Common myeloid progenitor, CD34-positive (primary cell): ENCODE data around the gene RUFY3.

Experiments used
- CTCF ChIA-PET: fragments of 350-600 bp; sonication (Branson Sonifier 250); formaldehyde crosslinking; loops from one replicate; lab custom pipeline; 2021; ENCODE audit warnings: antibody characterized with exemption; lab: Charles Lee
- POLR2A ChIA-PET: fragments of 350-600 bp; sonication (Branson Sonifier 250); formaldehyde crosslinking; loops from one replicate; lab custom pipeline; 2021; ENCODE audit warnings: antibody characterized with exemption; lab: Charles Lee
- DNase-seq, 3 donors: peaks; one replicate each; pipeline versions ENCODE4 v3.0.0 to v3.0.0-alpha.2; 2013
- H3K27ac ChIP-seq, 2 experiments: 1 replicate in 1 of 2; 2 replicates in 1 of 2; pipeline ENCODE4 v1.7.0; 2013; ENCODE audit warnings: inconsistent platforms in 2 of 2, low read length in 2 of 2, mild to moderate bottlenecking in 2 of 2, low read depth in 1 of 2, moderate library complexity in 1 of 2; ENCODE audit not compliant: severe bottlenecking in 2 of 2, insufficient read depth in 1 of 2, poor library complexity in 1 of 2
- H3K27me3 ChIP-seq, 5 experiments: replicated peaks in 2 of 5; 1 replicate in 3 of 5; 2 replicates in 2 of 5; pipeline versions ENCODE4 v1.6.1 to v1.7.0; 2013; ENCODE audit warnings: low read length in 4 of 5, mild to moderate bottlenecking in 2 of 5, moderate library complexity in 2 of 5, inconsistent platforms in 1 of 5; ENCODE audit not compliant: insufficient read depth in 5 of 5, control insufficient read depth in 4 of 5
- H3K36me3 ChIP-seq, 4 experiments: 1 replicate in 2 of 4; 2 replicates in 2 of 4; pipeline versions ENCODE4 v1.6.1 to v1.7.0; 2013; ENCODE audit warnings: low read length in 3 of 4, control low read depth in 1 of 4, mild to moderate bottlenecking in 1 of 4; ENCODE audit not compliant: control insufficient read depth in 4 of 4, insufficient read depth in 4 of 4
- H3K4me1 ChIP-seq, 4 experiments: 1 replicate in 3 of 4; 2 replicates in 1 of 4; pipeline versions ENCODE4 v1.6.1 to v1.7.1; 2013; ENCODE audit warnings: low read length in 3 of 4, mild to moderate bottlenecking in 3 of 4, control low read depth in 1 of 4, inconsistent platforms in 1 of 4, moderate library complexity in 1 of 4; ENCODE audit not compliant: control insufficient read depth in 4 of 4, insufficient read depth in 4 of 4; ENCODE audit errors: control extremely low read depth in 1 of 4
- H3K4me3 ChIP-seq, 7 experiments: 1 replicate in 4 of 7; 2 replicates in 3 of 7; pipeline versions ENCODE4 v1.5.1 to v1.7.0; 2013; ENCODE audit warnings: mild to moderate bottlenecking in 7 of 7, low read length in 6 of 7, moderate library complexity in 6 of 7, inconsistent platforms in 2 of 7, low read depth in 2 of 7, control low read depth in 1 of 7; ENCODE audit not compliant: insufficient read depth in 4 of 7, control insufficient read depth in 1 of 7; ENCODE audit errors: extremely low read depth in 1 of 7
- H3K9me3 ChIP-seq, 5 experiments: 1 replicate in 4 of 5; 2 replicates in 1 of 5; pipeline versions ENCODE4 v1.6.1 to v1.7.1; 2013; ENCODE audit warnings: low read length in 4 of 5, mild to moderate bottlenecking in 2 of 5, inconsistent platforms in 1 of 5, low read depth in 1 of 5, moderate library complexity in 1 of 5; ENCODE audit not compliant: control insufficient read depth in 4 of 5, insufficient read depth in 2 of 5; ENCODE audit errors: control extremely low read depth in 1 of 5
- WGBS: methylation state at CpG from one replicate; pipeline ENCODE4 v1.1.5; 2013; ENCODE audit not compliant: insufficient coverage; 5-methylcytosine and 5-hydroxymethylcytosine counted together

The RUFY3 gene

DNA sequence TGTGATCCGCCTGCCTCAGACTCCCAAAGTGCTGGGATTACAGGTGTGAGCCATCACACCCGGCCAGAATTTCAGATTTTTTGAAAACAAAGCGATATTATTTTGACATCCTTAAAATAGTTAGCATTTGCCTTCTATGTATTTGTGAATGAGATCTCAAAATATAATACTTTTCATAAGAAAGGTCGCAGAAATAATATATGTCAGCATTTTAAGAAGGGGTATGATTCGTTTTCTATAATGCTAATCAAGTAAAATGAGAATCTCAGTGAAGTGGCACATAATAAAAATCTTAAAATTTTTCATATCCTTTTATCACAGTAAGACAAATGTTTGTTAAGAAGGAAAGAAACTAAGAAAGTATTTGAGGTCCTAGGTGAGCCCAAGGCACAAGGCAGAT is 65.7 kb downstream of the RUFY3 start:
- ChIA-PET POLR2A (no interaction called here), CTCF (no interaction called here)
- H3K4me1 ChIP-seq = no peaks in the 10 kb centered on the region

DNA sequence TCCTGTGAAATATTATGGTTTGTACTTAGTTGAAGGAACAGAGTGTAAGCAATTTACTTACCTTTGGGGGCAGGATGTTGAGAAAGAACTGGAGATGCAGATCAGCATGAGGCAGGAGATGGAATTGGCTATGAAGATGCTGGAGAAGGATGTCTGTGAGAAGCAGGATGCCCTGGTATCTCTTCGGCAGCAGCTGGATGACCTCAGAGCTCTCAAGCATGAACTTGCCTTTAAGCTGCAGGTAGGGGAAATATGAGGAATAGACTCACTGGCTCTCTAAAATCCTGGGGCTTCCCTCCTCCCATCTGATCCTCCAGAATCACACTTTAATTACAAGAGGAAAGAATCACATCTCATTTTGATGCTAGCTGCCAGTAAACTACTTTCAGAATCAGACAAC is 67.0 kb downstream of the RUFY3 start:
- H3K36me3 ChIP-seq = peaks cover 7 to 23% (median 13%) of the 10 kb centered on the region in 4 experiments
- POLR2A ChIA-PET = interaction anchor here (1.9 kb wide), 1 partner anchor 14 kb away, joined by 5 read pairs; no protein-coding TSS in a partner anchor
- H3K27ac ChIP-seq = no peak overlapping the region
- no peaks in the 10 kb centered on the region for H3K27me3 ChIP-seq
- no peak overlapping the region for H3K4me3 ChIP-seq
- DNase-seq = no peak
- CTCF ChIA-PET = no interaction called here
- H3K9me3 ChIP-seq = no peaks in the 10 kb centered on the region
- no CpG with 5 or more reads among the region's 1 CpG for WGBS
- H3K4me1 ChIP-seq = no peaks in the 10 kb centered on the region

More for the DNA sequence above, 65.7 kb downstream of the RUFY3 start:
- H3K4me3 ChIP-seq = no peak overlapping the region
- H3K27ac ChIP-seq = no peak overlapping the region
- DNase-seq = no peak
- H3K9me3 ChIP-seq = no peaks in the 10 kb centered on the region
- no peaks in the 10 kb centered on the region for H3K27me3 ChIP-seq
- 100% methylated on average over 1 of the region's 5 CpGs for WGBS
- peaks cover 5 to 26% (median 11%) of the 10 kb centered on the region in 4 experiments for H3K36me3 ChIP-seq

DNA sequence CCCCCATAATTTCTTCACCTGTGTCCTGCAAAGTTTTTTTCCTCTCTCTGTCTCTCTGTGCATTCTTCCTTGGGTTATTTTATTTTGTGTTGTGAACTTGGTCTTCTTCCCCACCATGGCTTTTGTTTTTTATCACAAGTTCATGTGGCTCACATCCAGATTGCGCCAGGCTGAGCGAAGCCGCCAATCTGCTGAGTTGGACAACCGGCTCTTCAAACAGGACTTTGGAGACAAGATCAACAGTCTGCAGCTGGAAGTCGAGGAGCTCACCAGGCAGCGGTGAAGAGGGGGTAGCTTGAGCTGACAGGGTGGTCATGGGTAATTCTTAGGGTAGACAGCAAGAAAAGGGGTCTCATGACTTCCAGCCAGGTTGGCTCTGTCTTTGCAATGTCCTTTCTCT is 71.9 kb downstream of the RUFY3 start:
- DNase-seq = no peak
- Histone ChIP-seq H3K27ac (no peak overlapping the region), H3K27me3 (no peaks in the 10 kb centered on the region), H3K4me3 (no peak overlapping the region), H3K9me3 (peaks cover 0 to 3% (median 2%) of the 10 kb centered on the region in 5 experiments), H3K36me3 (peaks cover 8 to 32% (median 23%) of the 10 kb centered on the region in 4 experiments), H3K4me1 (no peaks in the 10 kb centered on the region)
- POLR2A ChIA-PET = no interaction called here
- 100% methylated on average over 6 of the region's 6 CpGs for WGBS
- CTCF ChIA-PET = no interaction called here

DNA sequence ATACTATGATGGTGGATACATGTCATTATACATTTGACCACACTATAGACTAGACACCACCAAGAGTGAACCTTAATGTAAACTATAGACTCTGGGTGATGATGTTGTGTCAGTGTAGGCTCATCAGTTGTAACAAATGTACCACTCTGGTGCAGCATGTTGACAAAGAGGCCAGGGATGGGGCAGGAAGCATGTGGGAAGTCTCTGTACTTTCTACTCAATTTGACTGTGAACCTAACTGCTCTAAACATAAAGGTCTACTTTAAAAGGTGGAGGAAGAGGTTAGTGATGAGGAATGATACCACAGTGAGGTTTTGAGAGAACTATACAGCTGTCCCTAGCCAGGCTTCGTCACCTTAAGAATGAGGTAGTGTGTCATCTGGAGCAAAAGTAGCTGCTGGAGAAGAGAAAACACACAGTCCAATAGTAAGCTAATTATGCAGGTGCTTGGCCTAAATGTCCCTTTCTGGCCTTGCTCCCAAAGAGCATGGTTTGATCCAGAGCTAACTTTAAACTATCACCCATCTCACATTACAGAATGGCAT is 79.6 kb downstream of the RUFY3 start:
- 100% methylated on average over 1 of the region's 1 CpG for WGBS
- peaks cover 2 to 11% (median 6%) of the 10 kb centered on the region in 4 experiments for H3K36me3 ChIP-seq
- H3K27ac ChIP-seq = no peak overlapping the region
- no peak overlapping the region for H3K4me3 ChIP-seq
- no peaks in the 10 kb centered on the region for H3K27me3 ChIP-seq
- ChIA-PET CTCF (interaction anchor here (0.6 kb wide), 2 partner anchors 22 to 48 kb away, joined by 3 to 5 read pairs; no protein-coding TSS in a partner anchor), POLR2A (no interaction called here)
- H3K9me3 ChIP-seq = peaks cover 0 to under 1% (median 0%) of the 10 kb centered on the region in 5 experiments
- H3K4me1 ChIP-seq = no peaks in the 10 kb centered on the region
- DNase-seq = no peak

DNA sequence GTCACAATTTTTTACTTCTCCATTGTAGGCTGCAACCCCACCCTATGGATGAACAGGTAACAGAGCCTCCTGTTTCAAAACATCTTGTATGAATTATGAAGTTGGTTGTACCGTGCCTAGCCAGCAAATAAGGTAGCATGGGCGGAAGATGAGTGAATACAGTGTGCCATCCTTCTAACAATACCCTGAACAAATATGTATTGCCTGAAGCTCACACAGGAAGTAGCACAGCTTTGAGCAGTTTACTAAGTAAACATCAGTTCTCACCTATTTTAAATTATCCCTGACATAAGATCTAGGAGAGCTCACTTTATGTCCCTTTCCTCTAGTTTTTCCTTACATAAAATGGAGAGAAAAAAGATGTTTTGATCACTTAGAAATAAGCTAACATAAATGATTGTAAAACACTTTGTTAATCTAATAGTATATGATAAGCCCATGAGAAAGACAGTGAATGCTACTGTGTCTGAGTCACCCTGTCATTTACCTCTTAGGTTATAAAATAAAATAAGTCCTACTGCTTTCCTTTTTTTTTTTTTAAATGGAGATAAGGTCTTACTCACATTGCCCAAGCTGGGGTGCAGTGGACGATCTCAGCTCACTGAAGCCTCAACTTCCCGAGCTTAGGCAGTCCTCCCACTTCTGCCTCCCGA is 81.3 kb downstream of the RUFY3 start:
- no peaks in the 10 kb centered on the region for H3K4me1 ChIP-seq
- H3K27ac ChIP-seq = no peak overlapping the region
- ChIA-PET POLR2A (interaction anchor here (0.6 to 1.5 kb wide), 2 partner anchors 14 to 99 kb away, joined by 5 read pairs; no protein-coding TSS in a partner anchor), CTCF (interaction anchor here (0.8 to 1.0 kb wide), 3 partner anchors 8 to 146 kb away, joined by 3 to 4 read pairs (median 4); no protein-coding TSS in a partner anchor)
- H3K4me3 ChIP-seq = no peak overlapping the region
- no peaks in the 10 kb centered on the region for H3K27me3 ChIP-seq
- no peaks in the 10 kb centered on the region for H3K9me3 ChIP-seq
- H3K36me3 ChIP-seq = peaks cover 0 to 7% (median 5%) of the 10 kb centered on the region in 4 experiments
- 98% methylated on average over 5 of the region's 5 CpGs for WGBS
- DNase-seq = no peak

DNA sequence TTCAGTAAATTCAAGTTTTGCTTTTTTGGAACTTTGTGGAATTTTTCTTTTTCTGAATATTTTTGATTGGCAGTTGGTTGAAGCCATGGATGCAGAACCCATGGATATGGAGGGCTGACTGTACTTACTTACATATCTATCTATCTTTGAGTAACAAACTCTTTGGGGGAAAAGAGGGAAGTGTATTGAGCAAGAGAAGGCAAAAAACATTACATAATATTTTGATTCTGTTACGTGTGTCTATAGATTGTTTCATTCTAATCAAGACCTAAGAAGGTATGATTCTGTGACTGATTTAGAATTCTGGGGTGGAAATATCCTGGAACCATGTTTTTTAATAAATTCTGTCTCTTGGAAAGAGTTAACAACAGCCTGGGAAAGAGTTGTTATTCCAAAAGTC is 86.4 kb downstream of the RUFY3 start:
- DNase-seq = no peak
- Histone ChIP-seq H3K36me3 (peaks cover 0 to 4% (median 3%) of the 10 kb centered on the region in 4 experiments), H3K9me3 (no peaks in the 10 kb centered on the region), H3K4me1 (no peaks in the 10 kb centered on the region), H3K27me3 (no peaks in the 10 kb centered on the region), H3K27ac (no peak overlapping the region), H3K4me3 (no peak overlapping the region)
- ChIA-PET CTCF (no interaction called here), POLR2A (no interaction called here)
- WGBS = no CpG with 5 or more reads among the region's 1 CpG

DNA sequence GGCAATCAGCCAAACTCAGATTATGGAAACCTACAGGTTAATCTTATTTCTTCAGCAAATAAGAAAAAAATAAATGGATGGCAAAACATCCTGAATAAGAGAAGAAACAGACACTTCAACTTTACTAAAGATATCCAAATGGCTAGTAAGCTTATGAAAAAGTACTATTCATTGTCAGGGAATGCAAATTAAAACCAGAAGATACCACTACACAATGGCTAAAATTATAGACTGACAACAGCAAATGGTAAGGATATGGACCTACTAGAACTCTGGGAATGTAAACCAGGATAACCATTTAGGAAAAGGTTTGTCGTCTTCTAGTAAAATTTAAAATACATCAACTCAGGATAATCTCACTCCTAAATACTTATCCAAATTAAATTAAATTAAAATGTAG is 93.6 kb downstream of the RUFY3 start:
- H3K4me3 ChIP-seq = no peak overlapping the region
- no CpG with 5 or more reads among the region's 1 CpG for WGBS
- POLR2A ChIA-PET = no interaction called here
- H3K36me3 ChIP-seq = peaks cover 0 to 9% (median 7%) of the 10 kb centered on the region in 4 experiments
- H3K9me3 ChIP-seq = no peaks in the 10 kb centered on the region
- DNase-seq = no peak
- H3K4me1 ChIP-seq = peaks cover 7 to 18% (median 14%) of the 10 kb centered on the region in 4 experiments
- no peak overlapping the region for H3K27ac ChIP-seq
- H3K27me3 ChIP-seq = no peaks in the 10 kb centered on the region
- CTCF ChIA-PET = no interaction called here
